ENCODE data around the gene MAP3K14. TPM values are rescaled to one million over a fixed set of nuclear protein-coding genes. Genes with fewer than 3 reads are reported as not detected.

The MAP3K14 gene
- total and polyA plus RNA-seq, 2 of the 4 experiments (the other 2 are of a cell fraction) = 4.1 to 21.7 TPM

- peak overlapping the region; percentile 33; the same call in 1 of the 2 replicates for H2BK120ac ChIP-seq (ENCODE audit: low read depth, low read length)
- peaks cover 51 to 85% of the 10 kb centered on the region in 2 experiments for H3K79me1 ChIP-seq (ENCODE audit: low read depth in 1 of 2, low read length in 2 of 2)
- H2BK20ac ChIP-seq (ENCODE audit: low read depth, low read length) = peak overlapping the region; percentile 26; the same call in 1 of the 2 replicates
- H2AFZ ChIP-seq (replicated peaks; ENCODE audit: low read length, poor library complexity) = no peak overlapping the region
- no peaks in the 10 kb centered on the region for H3K27me3 ChIP-seq (ENCODE audit: control insufficient read depth, insufficient read depth, low read length)
- H2AK5ac ChIP-seq (ENCODE audit: low read depth, low read length) = peak overlapping the region; percentile 49; the same call in 1 of the 2 replicates
- no peak overlapping the region for H3K56ac ChIP-seq (ENCODE audit: extremely low read depth, insufficient read depth, low read length)
- intact Hi-C loops (cut with micrococcal nuclease) = no loop called here
- peak overlapping the region; percentile 33; the same call in 1 of the 2 replicates for H3K27ac ChIP-seq (ENCODE audit: insufficient read depth, low read length)
- peak overlapping the region; percentile 64 for H3K4ac ChIP-seq (ENCODE audit: low read depth, low read length)
- in situ Hi-C loops (cut with MboI; ENCODE audit: low sequenced_read_pairs) = no loop called here
- no peak for ATAC-seq (ENCODE audit: low read depth)
- H4K8ac ChIP-seq (ENCODE audit: low read depth in 2 of 2, low read length in 2 of 2) = no peak overlapping the region; a peak in 1 of 4 replicates
- peaks cover 38% of the 10 kb centered on the region for H3K4me1 ChIP-seq (ENCODE audit: control insufficient read depth, insufficient read depth, low read length)
- no peak overlapping the region for H3K4me2 ChIP-seq (ENCODE audit: low read depth, low read length)
- H4K91ac ChIP-seq (ENCODE audit: insufficient read depth, low read depth, low read length) = no peak overlapping the region
- peak overlapping the region; percentile 16; the same call in 1 of the 3 replicates for H2BK15ac ChIP-seq (ENCODE audit: low read depth, low read length)
- H3K14ac ChIP-seq (replicated peaks; ENCODE audit: low read depth, low read length) = peak overlapping the region; percentile 50; the same call in 1 of the 2 replicates
- TF ChIP-seq RFX5 (IDR thresholded peaks at IDR 0.05; ENCODE audit: low read depth, low read length) = no peak
- no peak for TF ChIP-seq ELK1 (IDR thresholded peaks at IDR 0.05; ENCODE audit: borderline replicate concordance, low read depth, low read length)
- no peak for TF ChIP-seq CEBPB (IDR thresholded peaks at IDR 0.05; ENCODE audit: low read depth, low read length)
- no peak overlapping the region for H2AK9ac ChIP-seq (replicated peaks; ENCODE audit: low read depth, low read length, poor library complexity)
- BruUV-seq (replicated peaks) = no TSS peak
- no peak overlapping the region; the same call in 1 of the 2 replicates for H4K5ac ChIP-seq (ENCODE audit: low read depth, low read length)
- DNase-seq = no peak
- H3K23ac ChIP-seq (ENCODE audit: low read depth, low read length) = no peak overlapping the region
- peaks cover 75% of the 10 kb centered on the region for H4K20me1 ChIP-seq (ENCODE audit: insufficient read depth, low read length)
- dilution Hi-C loops (cut with HindIII; ENCODE audit: low sequenced_read_pairs, unreplicated experiment) = no loop called here
- no CpG with 5 or more reads among the region's 1 CpG for WGBS, 2 experiments (ENCODE audit: extremely low coverage in 2 of 2, insufficient read length in 1 of 2)
- peaks cover 51% of the 10 kb centered on the region for H3K9me1 ChIP-seq (ENCODE audit: insufficient read depth, low read length)
- CTCF ChIA-PET = no interaction called here
- no peaks in the 10 kb centered on the region for H3K9me3 ChIP-seq (ENCODE audit: control insufficient read depth, insufficient read depth, low read length)
- POLR2A ChIA-PET (ENCODE audit: unreplicated experiment) = no interaction called here
- H3K36me3 ChIP-seq (ENCODE audit: control insufficient read depth, insufficient read depth, low read length) = peaks cover 8% of the 10 kb centered on the region; the same call in 1 of the 2 replicates
- H3K18ac ChIP-seq (ENCODE audit: low read depth, low read length) = no peak overlapping the region
- H3K4me3 ChIP-seq (ENCODE audit: insufficient read depth, low read depth, low read length) = no peak overlapping the region
- H2BK5ac ChIP-seq (ENCODE audit: low read depth, low read length, poor library complexity, severe bottlenecking) = peak overlapping the region; percentile 53
- H3K9ac ChIP-seq (ENCODE audit: low read depth, low read length) = no peak overlapping the region
Measured at GRCh38 chr17:45296833-45297124, 20.0 kb downstream of the MAP3K14 start.
